Iris pigment epithelial cell (primary cell): ENCODE measurements around the gene ZNF610.
"Not testable (repeated sequence)": the region's sequence is repeated elsewhere in the genome, so short reads cannot be mapped to it uniquely, and the experiment has no call there.

Experiments
- DNase-seq: peaks from one replicate; pipeline ENCODE4 v3.0.0-alpha.2; 2011; ENCODE audit warnings: low read depth

ZNF610 gene

DNA sequence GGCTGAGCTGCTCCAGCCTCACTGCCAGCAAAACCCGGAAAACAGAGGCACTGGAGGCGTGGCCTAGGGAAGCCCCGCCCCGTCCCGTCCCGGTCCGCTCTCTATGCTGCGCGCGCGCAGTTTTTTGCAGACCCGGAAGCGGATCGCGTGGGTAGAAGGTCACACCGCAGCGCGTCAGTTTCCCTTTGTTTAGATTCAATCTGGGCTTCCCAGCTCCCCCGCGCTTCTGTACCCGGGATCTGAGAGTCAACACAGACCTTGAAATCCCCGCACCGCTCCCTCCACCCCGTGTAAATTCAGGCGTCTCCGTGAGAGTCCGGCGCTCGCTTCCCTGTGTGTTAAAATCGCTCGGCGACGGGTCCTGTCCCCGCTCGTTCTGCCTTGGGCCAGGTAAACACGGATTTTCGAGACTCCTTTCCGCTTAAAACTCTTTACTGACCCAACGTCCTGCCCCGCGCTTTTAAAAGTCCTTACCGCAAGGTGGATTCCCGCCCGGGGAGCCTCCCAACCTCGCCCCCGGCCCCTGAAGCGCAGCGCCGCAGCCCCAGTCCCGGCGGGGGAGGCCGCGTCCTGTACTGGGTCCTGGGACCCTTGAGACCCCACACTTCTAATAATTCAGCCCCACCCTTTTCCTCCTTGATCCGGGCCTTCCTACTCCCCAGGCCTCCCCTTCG is at the start of gene ZNF610:
ZNF610 (plus strand) TSS at position 127 of the 674 bp plus-strand sequence. CDS start 12,930 bp downstream, outside the sequence.
- peak; percentile 88 for DNase-seq

DNA sequence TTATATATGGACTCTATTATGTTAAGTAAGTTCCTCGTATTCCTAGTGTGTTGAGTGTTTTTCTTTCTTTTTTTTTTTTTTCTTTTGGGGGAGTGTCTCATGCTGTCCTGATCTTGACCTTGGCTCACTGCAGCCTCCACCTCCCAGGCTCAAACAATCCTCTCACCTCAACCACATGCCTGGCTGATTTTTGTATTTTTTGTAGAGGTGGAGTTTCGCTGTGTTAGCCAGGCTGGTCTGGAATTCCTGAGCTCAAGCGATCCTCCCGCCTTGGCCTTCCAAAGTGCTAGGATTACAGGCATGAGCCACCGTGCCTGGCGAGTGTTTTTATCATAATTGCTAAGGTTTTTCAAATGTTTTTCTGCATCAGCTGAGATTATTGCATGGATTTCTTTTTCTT is 49.8 kb upstream of the ZNF610 start:
- DNase-seq: no peak

DNA sequence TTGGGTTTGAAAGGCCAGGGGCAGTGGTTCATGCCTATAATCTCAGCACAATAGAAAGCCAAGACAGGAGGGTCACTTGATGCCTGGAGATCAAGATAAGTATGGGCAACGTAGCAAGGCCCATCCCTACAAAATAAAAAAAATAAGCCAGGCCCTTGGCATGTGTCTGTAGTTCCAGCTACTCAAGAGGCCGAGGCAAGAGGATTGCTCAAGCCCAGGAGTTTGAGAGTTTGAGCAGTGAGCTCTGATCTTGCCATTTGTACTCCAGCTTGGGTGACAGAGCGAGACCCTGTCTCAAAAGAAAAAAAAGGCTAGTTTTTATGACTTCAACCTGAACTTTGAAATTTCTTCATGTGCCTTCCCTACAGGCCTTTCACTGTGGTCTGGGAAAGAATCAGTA is 44.3 kb upstream of the ZNF610 start:
- DNase-seq: no peak

DNA sequence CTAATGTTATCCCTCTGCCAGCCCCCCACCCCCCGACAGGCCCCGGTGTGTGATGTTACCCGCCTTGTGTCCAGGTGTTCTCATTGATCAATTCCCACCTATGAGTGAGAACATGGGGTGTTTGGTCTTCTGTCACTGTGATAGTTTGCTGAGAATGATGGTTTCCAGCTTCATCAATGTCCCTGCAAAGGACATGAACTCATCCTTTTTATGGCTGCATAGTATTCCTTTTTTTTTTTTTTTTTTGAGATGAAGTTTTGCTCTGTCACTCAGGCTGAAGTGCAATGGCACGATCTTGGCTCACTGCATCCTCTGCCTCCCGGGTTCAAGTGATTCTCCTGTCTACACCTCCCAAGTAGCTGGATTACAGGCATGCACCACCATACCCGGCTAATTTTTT is 43.1 kb upstream of the ZNF610 start:
- DNase-seq: not testable (repeated sequence)

DNA sequence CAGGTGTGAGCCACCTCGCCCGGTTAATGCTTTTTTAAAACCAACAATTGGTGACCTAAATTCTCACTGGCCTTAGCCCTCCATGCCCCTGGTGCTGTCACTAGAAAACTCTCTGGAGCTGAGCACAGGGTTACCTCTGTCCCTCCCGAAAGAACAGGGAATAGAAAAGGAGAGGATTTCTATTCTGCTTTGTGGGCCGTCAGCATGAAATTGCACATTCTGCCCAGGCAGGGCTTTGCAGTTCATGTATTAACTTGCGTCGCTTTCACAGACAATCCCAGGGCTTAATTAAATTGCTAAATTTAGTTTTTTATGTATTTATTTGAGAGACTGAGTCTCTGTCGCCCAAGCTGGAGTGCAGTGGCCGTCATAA is 39.7 kb upstream of the ZNF610 start:
- DNase-seq: no peak

DNA sequence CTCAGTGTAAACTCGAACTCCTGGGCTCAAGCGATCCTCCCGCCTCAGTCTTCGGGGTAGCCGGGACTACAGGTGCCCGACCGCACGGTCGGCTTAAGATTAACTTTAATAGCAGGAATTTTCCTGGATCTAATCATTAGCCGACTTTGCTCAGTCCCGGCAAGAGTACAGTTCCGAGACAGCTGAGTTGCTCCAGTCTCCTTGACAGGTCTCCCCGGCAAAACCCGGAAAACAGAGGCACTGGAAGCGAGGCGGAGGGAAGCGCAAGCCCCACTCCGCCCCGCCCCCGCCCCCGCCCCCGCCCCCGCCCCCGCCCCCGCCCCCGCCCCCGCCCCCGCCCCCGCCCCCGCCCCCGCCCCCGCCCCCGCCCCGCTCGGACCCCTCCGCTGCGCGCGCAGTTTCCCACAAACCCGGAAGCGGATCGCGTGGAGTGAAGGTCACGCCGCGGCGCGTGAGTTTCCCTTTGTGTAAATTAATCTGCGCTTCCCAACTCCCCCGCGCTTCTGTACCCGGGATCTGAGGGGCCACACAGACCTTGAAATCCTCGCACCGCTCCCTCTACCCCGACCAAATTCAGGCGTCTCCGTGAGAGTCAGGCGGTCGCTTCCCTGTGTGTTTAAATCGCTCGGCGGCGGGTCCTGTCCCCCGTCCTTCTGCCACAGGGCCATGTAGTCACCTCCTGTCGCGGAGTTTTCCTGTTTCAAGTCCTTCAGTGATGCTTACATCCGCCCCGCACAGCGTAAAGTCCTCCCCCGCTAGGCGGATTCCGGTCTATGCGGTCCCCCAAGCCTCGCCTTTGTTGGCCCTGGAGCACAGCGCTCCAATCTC is 39.1 kb upstream of the ZNF610 start, which contains the start of gene ZNF480:
ZNF480 (plus strand) TSS at position 397 of the 828 bp plus-strand sequence. CDS start 3,244 bp downstream, outside the sequence.
- DNase-seq: peak; percentile 71

DNA sequence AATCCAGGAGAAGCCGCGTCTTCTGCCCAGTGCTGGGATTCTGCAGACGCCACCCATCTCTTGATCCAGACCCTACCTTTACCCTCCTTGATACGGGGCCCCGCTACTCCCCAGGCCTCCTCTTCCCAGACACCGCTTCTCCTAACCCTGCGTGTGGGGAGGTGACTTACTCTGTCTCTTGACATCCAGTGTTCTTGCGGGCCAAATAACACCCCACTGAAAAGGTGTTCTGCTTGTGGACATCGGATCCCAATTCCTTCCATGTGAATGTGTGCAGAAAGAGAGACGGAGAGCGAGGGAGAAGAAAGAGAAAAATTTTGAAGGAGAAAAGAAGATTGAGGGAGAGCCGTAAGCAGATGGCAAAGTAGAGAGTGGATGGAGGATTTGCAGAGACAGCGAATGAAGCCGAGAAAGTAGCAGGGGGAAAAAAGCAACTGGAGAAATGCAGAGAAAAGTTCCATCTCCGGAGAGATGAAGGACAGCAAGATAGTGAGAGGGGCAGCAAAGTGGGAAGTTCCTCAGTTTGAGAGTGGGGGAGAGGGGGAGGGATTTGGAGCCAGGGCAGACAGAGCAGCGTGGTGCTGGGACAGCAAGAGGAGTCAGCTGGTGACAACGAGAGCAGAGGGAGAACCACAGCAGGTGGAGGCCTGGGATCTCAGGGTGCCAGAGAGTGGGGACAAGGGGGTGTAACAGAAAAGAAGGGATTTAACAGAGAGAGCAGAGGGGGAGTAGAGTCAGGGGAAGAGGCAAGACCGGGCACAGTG is 38.3 kb upstream of the ZNF610 start:
- no peak for DNase-seq

DNA sequence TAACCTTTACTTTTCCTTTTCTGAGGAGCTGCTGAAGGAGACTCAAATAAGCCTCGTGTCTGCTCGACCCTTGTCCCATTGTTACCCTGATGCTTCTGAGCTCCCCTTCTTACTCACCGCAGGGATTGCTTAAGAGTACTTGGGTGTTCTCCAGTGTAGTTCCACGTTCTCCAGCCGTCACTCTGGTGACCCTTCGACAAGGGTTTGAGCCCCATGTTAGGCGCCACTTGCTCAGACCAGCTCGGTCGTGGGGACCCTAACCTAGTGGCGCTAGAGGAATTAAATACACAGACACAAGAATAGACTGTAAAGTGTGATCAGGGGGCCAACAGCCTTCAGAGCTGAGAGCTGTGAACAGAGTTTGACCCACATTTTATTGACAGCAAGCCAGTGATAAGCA is 28.8 kb upstream of the ZNF610 start:
- peak; percentile 12 for DNase-seq

DNA sequence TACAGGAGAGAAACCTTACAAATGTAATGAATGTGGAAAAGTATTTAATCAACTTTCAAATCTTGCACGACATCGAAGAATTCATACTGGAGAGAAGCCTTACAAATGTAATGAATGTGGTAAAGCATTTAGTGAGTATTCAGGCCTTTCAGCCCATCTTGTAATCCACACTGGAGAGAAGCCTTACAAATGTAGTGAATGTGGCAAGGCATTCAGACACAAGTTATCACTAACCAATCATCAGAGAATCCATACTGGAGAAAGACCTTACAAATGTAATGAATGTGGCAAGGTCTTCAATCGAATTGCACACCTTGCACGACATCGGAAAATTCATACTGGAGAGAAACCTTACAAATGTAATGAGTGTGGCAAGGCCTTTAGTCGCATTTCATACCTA is 13.6 kb upstream of the ZNF610 start:
- no peak for DNase-seq

DNA sequence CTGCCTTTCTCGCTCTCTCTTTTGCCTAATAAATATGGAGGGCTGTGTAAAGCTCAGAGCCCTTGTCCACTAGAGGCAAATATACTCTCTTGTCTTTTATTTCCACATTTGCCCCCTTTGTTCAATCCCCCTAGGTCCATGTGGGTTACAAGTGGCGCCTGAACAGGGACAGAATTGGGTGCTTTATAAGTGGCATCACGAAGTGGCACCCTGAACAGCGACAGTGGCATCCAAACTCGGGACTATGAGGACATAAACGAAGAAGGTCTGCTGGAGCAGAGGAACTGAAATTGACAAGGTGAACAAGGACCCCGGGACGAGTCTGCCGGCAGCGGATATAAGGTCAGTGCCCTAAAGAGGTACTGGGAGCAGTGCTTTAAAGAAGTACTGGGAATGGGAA is 4.3 kb upstream of the ZNF610 start:
- DNase-seq: peak; percentile 13

DNA sequence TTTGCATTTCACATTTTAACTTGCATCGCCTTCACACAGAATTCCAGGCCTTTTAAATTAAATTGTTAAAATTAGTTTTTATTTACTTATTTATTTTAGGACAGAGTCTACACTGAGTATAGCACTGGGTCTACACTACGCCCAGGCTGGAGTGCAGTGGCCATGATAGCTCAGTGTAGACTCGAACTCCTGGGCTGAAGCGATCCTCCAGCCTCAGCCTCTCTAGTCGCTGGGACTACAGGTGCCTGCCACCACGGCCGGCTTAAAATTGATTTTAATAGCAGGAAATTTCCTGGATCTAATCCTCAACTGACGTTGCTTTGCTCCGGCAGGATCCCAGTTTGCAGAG is 301 bp upstream of the ZNF610 start:
- DNase-seq: no peak

DNA sequence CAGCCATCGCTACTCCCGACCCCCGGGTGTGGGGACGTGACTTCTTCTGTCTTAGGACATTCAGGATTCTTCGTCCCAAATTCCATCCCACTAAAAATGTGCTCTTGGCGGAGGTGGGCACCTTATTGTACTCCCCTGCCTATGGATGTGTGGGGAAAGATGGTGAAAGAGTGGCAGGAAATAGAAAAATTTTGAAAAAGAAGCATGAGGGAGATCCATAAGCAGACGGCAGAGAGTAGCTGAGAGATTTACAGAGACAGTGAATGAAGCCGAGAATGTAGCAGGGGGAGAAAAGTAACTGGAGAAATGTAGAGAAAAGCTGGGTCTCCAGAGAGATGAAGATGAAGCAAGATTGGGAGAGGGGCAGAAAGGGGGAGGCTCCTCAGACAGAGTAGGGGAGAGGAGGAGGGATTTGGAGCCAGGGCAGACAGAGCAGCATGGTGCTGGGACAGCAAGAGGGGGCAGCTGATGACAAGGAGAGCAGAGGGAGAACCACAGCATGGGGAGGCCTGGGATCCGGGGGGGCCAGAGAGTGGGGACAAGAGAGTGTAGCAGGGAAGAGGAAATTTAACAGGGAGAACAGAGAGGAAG is 843 bp downstream of the ZNF610 start:
- DNase-seq: peak; percentile 15

DNA sequence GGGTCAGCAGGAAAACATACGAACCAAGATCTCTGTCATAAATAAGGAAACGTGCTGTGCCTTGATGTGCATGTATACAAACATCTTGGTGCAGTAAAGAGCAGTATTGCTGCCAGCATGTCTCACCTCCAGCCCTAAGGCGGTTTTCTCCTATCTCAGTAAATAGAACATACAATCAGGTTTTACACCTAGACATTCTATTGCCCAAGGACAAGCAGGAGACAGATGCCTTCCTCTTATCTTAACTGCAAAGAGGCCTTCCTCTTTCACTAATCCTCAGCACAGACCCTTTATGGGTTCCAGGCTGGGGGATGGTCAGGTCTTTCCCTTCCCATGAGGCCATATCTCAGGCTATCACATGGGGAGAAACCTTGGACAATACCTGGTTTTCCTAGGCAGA is 3.0 kb downstream of the ZNF610 start:
- DNase-seq: not testable (repeated sequence)

DNA sequence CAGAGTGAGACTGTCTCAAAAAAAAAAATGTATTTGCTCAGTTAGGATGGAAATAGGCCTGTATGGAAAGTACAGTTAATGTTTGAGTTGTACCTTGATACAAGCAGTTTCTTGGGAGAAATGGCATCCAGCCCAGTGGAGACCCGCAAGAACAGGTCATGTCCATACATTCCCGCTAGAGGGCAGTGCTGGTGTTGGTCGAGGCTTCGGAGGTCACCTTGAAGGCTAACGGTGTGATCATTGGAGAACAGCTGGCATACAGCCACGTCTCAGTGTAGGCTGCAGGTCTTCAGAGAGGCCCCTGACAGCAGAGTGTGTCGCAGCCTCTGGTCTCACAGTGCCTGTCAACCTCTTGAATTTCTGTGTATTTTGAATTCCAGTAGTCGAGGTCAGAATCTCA is 7.5 kb downstream of the ZNF610 start:
- DNase-seq: peak; percentile 44

DNA sequence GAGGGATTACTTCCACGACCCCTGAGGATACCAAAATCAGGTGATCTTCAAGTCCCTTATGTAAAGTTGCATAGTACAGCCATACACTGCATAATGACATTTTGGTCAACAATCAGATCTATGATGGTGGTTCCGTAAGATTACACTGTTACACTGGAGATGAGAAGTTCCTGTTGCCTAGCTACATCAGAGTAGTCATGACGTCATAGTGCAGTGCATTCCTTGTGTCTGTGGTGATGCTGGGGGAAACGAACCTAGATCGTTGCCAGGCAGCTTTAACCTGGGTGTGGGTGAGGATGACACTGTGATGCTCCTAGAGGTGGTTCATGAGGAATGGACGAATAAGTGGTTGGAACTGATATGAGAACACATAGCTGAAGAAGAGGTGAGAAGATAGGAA is 9.1 kb downstream of the ZNF610 start:
- DNase-seq: peak; percentile 8

DNA sequence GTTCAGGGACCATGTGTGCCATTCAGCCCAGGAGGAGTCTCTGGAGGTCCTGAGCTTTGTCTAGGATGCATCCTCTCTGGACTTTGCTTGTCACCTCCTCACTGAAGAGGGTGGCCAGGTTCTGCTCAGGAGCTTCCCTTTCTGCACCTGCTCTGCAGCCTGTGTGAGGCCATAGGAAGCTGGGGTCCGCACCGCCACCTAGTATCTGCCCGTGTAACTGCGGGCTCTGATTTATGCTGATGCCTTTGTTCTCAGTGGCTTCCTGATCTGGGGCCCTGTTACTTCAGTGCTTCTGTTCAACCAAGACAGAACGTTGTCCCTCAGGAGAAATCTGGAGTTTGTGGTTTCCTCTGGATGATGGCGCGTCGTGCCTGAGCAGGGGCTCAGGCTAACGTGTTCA is 15.5 kb downstream of the ZNF610 start:
- no peak for DNase-seq

DNA sequence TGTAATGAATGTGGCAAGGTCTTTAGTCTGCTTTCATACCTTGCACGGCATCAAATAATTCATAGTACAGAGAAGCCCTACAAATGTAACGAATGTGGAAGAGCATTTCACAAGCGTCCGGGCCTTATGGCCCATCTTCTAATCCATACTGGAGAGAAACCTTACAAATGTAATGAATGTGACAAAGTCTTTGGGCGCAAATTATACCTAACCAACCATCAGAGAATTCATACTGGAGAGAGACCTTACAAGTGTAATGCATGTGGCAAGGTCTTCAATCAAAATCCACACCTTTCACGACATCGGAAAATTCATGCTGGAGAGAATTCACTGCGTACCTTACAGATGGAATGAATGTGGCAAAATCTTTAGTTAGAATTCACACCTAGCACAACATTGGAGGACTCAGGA is 30.4 kb downstream of the ZNF610 start:
- no peak for DNase-seq

DNA sequence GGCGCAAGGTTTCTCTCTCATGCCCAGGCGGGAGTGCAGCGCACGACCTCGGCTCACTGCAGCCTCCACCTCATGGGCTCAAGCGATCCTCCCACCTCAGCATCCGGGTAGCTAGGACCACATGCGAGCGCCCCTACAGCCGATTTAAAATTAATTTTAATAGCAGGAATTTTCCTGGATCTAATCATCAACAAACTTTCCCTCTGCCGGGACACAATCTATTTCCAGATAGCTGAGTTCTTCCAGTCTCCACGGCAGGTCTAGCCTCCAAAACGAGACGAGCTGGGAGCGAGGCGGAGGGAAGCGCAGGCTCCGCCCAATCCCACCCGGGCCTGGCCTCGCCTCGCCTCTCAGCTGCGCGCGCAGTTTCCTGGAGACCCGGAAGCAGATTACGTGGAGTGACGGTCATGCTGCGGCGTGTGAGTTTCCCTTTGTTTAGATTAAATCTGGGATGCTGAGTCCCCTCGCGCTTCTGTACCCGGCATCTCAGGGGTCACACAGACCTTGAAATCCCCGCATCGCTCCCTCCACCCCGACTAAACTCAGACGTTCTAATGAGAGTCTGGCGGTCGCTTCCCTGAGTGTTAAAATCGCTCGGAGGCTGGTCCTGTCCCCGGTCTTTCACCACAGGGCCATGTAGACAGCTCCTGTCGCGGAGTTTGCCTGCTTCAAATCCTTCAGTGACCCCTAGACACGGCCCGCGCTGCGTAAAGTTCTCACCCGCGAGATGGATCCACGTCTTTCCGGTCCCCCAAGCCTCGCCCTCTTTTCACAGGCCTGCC is 33.7 kb downstream of the ZNF610 start, which contains the start of gene ZNF880:
ZNF880 (plus strand) TSS at position 365 of the 782 bp plus-strand sequence; CDS start at position 408, 43 bp downstream.
- DNase-seq: peak; percentile 92

DNA sequence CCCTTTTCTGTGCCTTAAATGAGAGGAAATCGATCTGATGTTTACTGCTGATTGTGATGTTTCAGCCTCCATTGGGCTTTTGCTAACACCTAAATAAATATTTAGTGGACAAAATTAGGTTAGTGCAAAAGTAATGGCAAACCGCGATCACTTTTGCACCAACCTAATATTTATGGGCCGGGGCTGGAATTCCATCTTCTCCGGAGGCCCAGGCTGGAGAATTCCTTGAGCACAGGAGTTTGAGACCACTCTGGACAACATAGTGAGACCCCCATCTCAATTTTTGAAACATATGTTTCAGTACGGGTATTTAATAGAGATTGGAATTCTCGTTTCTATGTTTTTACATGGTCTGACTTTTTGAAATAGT is 34.3 kb downstream of the ZNF610 start:
- DNase-seq: no peak

DNA sequence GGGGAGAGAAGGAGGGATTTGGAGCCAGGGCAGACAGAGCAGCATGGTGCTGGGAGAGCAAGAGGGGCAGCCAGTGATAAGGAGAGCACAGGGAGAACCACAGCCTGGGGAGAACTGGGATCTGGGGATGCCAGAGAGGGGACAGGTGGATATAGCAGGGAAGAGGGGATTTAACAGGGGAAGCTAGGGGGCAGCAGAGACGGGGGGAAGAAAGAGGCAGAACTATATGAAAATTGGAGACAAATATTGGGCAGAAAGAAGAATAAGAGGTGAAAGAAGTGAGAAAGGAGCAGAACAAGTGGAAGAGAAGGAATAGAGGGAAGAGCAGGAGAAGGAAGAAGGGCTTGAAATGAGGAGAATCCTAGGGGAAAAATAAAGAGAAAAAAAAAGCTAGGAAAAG is 55.1 kb downstream of the ZNF610 start:
- DNase-seq: no peak

DNA sequence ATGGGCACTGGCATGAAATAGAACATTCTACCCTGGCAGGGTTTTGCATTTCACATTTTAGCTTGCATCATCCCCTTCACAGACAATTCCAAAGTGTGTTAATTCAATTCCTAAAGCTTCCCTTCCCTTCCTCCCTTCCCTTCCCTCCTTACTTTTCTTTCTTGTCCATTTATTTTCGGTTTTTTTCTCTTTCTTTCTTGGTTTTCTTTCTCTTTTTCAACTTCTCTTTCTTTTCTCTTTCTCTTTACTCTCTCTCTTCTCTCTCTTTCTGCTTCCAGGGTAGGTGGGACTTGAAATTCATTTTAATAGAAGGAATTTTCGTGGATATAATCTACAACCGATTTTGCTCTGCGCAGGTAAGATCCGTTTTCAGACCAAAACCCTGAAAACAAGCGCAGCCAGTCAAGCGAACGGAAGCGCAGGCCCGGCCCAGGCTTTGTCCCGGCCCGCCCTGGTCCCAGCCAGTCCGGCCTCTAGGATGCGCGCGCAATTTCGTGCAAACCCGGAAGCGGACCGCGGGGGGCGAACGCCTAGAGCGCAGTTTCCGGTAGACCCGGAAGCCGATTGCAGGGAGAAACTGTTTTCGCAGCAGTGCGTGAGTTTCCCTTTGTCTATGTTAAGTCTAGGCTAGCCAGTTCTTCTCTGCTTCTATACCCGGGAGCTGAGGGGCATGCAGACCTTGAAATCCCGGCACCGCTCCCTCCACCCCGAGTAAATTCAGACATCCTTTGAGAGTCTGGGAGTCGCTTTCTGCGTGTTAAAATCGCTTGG is 61.5 kb downstream of the ZNF610 start, which contains the start of gene ZNF528:
ZNF528 (plus strand) TSS at position 540 of the 771 bp plus-strand sequence. CDS start 4,165 bp downstream, outside the sequence.
- peak; percentile 93 for DNase-seq
